Stimulated activated CD8-positive, alpha-beta memory T cell treated with anti-CD3 and anti-CD28 coated beads, Interleukin-7, amount 100 ng/mL, for 4 hours (primary cell): ENCODE data around the gene CLEC16A.
A peak's percentile ranks its signal among the peaks of the same experiment; 100 is the strongest.

ENCODE experiments used
- DNase-seq, 2 donors: peaks; one replicate each; pipeline ENCODE4 v3.0.0-alpha.2; 2020; ENCODE audit warnings: low read depth in 2 of 2

Gene CLEC16A

DNA sequence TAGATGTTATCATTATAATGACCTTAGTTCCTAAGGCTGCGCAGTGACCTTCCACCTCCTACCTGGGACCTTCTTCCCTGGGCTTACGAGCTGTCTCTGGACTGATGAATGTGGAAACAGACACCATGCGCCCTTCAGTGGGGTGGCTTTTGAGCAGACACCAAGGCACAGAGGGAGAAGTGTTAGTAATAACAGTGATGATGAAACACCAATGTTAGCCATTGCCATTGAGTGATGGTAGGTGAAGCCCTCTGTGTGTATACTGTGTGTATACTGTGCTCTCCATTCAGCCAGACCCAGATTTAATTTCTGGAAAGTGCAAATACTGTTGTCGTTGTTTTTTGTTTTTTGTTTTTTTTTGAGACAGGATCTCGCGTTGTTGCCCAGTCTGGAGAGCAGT lies 44.5 kb downstream of the CLEC16A start:
- no peak for DNase-seq

DNA sequence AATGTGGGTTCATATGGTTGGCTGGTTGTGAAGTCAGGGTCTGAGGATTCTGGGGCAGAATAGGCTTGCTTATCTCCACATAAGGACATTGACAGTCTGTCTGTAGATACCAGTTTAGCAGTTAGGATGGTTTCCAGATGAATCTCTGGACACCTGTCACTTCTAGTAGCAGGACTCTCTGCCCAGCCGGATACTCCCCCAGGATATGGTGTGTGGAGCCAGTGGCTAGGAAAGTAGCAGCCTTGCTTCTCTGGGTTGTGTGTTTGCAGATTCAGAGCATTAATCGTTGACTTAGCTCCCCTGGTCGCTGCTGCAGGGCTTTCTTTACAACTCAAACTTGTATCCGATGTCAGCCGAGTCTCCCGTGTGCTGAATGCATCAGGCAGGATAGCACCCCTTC lies 45.2 kb downstream of the CLEC16A start:
- DNase-seq: no peak

DNA sequence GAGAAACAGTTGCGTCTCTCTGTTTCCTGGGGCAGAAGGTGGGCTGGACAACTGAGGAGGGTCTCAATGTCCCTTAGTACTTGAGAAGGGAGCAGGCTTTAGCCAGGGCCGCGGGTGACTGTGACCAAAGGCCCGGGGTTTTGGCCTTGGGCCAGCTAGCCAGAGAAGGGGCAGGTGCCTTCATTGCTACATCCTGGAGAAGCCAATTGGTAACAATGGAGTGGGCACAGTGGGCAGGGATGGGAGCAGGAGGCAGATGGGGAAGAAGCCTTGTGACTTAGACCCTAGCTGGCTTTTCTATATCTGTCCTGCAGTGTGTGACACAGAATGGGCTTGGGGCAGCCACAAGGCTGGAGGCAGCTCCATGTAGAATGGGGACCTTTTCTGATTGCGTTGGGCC lies 46.0 kb downstream of the CLEC16A start:
- no peak for DNase-seq

DNA sequence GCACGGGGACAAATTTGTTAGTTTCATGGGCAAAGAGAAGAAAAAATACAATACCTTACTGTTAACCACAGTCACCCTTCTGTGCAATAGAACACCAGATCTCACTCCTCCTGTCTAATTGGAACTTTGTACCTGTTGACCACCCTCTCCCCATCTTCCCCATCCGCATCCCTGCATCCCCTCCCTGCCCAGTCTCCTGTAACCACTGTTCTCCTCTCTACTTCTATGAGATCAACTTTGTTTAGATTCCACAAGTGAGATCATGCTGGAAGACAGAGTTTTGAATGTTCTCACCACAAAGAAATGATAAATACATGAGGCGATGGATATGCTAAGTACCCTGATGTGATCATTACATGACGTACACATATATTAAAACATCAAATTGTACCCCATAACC lies 47.7 kb downstream of the CLEC16A start:
- DNase-seq: no peak

DNA sequence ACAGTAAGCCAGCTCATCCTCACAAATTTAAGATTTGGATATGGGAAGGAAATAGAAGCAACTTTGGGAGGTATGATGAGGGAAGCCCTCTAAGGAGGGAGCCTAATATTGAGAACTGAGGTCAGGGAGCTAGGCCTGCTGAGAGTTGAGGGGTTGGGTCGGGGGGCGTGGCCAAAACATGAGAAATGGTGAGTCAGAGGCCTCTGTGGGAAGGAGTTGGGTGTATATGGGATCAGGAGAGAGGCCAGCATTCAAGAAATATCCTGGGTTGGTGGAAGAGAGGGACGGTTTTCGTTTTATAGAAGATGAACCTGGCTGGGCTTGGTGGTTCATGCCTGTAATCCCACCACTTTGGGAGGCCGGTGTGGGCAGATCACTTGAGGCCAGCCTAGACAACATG lies 48.4 kb downstream of the CLEC16A start:
- peak in 1 of 2 donors; percentile 10 for DNase-seq

DNA sequence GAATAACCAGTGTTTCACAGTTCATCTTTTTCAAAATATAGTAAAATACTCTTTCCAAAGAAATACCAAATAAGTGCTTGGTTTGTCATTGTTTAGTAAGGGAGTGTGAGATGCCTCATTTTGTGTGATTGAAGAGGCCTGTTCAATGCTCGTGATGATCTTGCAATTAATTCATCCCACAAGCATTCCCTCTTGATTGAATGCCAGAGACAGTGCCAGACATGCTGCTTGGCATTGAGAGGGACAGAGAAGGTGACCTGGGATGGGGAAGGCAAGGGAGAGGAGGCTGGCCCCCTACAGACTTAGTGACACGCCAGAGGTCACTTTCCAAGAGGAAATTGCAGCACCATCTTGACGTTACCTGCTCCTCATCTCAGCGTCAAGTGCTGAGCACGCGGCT lies 49.3 kb downstream of the CLEC16A start:
- DNase-seq: no peak

DNA sequence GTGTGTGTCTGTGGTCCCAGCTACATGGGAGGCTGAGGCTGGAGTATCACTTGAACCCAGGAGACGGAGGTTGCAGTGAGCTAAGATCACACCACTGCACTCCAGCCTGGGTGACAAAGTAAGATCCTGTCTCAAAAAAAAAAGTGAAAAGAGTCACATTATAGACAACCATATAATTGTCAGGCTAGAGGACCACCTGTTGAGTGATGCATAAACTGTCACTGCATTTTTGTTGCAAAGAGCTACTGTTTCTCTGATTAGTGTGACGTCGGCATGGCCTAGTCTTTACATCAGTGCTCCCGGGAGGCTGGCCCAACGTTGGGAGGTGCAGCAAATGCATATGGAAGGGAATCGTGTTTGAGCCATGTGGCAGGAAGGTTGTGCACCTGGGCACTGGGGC lies 50.2 kb downstream of the CLEC16A start:
- DNase-seq: no peak

DNA sequence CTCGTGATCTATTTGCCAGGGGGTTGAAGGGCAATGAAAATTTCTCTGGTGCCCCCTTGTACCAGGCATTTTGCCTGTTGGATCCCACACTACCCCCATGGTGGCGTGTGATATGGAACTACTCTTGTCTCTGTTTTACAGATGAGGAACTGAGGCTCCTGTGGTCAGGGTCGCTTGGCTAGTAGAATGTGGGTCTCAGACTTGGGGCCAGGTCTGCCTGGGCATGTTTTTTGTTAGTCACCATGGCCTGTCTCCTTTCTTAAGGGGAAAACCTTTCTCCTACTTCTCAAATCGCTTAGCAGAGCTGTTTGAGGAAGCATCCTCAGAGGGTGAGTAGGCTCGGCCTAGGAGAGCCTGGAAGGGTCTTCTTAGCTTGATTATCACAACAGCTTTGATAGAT lies 51.2 kb downstream of the CLEC16A start:
- DNase-seq: no peak

DNA sequence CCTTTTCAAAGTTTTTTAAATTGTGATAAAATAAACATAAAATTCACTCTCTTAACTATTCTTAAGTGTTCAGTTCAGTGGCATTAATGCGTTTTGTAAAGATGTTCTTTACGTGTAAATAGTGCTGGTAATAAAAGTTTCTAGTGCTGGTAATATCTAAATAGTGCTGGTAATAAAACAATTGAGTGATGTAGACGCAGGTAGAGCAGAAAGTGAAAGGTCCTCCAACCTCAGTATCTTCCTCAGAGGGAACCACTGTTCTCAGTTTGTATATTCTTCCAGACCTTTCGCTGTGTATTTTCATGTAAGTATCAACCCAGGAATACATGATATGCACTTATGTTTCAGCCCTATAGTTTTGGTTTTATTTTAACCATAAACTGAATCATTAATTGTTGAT lies 53.1 kb downstream of the CLEC16A start:
- no peak for DNase-seq

DNA sequence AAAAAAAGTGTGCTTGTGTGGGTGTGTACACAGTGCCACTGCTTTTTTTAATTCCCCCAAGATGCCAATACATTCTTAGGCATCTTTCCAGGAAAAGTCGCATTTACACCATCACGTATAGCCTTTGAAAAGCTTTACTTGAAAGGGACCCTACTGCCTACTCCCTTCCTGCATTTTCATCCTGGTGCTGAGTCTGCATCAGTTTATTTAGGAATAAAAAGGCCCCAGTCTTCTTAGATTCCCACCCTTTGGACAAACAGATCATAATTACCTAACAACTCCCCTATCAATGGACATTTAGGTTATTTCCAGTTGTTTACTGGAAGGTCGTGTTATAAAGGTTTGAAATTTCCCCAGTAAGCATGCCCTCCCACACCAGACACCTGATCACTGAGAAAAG lies 54.9 kb downstream of the CLEC16A start:
- no peak for DNase-seq

DNA sequence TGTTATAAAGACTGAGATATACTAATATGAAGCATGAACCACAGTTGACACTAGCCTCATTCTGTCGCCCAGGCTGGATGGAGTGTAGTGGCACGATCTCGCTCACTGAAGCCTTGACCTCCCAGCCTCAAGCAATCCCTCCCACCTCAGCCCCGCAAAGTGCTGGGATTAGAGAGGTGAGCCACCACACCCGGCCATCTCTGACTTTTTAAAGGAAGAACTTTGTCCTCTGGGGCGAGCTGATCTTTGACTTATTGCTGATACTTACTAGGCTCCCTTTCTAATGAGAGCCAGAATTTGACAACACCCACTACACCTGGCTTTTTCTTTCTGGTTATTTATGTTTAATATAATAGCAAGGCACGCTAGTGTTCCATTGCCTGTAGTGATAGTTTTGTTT lies 57.2 kb downstream of the CLEC16A start:
- DNase-seq: no peak

DNA sequence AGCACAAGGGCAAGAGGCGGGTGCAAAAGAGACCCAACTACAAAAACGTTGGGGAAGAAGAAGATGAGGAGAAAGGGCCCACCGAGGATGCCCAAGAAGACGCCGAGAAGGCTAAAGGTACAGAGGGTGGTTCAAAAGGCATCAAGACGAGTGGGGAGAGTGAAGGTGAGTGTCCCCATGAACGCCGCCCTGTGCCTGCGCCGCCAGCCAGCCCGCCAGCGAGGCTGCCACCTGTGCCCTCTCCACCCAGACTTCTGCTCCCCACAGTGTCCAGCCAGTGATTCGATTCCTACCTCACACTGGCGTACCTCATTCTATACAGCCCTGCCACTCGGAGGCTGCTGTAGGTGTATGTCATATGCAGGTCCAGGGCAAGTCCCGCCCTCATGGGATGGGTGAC lies 58.8 kb downstream of the CLEC16A start:
- no peak for DNase-seq

DNA sequence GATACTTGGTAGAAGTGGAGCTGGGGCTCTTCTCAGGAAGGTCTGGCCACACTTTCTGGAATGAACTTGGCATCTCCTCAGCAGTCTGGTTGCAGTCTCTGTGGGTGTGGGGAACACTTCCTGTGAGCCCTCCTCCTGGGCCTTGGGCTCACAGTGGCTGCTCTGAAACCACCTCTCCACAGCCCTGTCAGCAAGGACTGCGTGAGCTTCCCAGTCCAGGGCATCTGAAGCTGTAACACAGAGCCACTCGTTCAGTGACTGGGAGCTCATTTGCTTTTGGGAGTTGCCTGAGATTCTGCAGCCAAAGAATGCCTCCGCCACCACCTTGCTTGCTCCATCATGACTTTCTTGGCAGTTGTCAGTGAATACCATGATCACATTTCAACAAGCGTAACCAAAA lies 60.0 kb downstream of the CLEC16A start:
- no peak for DNase-seq

DNA sequence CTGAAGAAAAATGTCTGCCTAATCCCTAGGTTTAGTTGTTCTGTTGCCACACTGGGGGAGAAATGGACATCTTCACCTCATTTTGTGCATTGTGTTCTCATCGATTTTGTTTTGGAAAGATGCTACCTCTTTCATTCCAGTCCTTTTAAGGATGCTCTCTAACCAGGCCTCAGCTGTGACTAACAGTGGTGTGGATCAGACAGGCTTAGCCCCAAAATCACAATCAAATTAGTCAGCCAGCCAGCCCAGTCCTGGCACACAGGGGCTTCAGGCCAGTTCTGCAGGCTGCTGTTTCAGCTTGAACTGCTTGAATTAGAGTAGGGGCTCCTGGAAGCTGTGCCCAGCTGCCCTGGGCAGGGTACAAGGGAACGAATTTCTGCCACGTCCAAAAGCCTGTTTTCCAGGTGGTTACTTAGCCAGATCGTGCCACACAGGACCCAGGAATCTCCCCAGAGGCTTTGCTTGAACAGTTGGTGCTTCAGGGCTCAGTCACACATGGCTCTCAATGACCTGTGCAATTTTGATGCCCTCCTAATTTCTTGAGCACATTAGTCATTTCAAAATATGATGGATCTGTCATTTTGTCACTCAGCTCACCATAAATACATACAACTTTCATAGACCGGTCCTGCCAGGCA lies 60.7 kb downstream of the CLEC16A start:
- no peak for DNase-seq

DNA sequence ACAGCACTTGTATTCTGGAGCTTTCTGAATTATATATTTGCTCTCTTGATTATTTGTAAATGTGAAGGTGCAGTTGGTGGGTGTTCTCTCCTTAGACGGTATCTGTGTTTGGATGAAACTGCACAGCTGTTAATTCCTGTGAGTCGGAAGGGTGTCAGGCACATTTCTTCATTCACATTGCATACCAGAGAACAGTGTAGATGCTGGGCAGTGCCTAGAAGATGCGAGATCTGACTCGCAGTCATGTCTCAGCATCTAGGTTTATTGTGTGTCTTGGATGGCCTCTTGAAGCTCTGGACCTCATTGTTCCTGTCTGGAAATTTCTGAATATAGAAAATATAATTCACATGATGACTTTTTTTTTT lies 61.2 kb downstream of the CLEC16A start:
- DNase-seq: no peak

DNA sequence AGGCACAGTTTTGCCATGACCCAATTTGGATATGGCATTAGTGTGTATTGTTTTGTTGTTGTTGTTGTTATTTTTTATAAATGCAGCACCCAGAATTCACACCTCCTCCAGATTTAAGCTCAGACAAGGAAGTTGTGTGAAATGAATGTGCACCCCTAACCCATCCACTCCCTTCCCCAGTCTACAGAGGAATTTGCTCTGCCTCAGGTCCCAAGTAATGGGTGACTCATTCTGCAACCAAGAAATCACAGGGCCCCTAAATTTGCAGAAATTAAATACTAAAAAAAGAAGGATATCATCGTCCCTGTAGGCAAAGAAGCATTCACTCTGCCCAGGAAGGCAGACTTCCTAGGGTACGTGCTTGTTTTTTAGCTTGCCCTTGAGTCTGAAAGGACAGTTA lies 62.3 kb downstream of the CLEC16A start:
- no peak for DNase-seq

DNA sequence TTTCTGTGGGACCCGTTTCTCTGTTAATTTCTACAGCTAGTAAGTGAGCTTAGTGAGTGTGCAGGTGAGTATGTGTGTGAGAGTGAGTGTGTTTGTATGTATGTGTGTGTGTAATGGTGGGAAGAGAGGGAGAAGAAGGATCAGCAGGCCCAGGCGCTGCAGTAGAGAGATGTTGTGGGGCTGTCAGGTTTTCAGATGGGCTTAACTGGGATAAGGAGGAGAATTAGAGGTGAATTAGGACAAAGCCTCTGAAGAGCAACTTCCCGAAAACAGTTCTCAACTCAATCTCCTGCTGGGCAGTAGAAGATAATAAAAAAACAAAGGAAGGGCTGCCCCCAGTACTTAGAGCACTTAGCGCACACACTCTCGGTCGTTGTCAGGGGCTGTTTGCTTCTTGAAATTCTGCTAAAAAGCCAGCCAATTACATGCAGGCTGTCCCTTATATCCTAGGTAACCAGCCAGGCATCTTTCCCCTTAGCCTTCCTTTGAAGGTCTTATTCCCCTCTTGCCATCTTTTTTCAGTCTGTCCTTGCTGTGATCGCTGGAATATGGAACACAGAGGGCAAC lies 63.4 kb downstream of the CLEC16A start:
- DNase-seq: no peak

DNA sequence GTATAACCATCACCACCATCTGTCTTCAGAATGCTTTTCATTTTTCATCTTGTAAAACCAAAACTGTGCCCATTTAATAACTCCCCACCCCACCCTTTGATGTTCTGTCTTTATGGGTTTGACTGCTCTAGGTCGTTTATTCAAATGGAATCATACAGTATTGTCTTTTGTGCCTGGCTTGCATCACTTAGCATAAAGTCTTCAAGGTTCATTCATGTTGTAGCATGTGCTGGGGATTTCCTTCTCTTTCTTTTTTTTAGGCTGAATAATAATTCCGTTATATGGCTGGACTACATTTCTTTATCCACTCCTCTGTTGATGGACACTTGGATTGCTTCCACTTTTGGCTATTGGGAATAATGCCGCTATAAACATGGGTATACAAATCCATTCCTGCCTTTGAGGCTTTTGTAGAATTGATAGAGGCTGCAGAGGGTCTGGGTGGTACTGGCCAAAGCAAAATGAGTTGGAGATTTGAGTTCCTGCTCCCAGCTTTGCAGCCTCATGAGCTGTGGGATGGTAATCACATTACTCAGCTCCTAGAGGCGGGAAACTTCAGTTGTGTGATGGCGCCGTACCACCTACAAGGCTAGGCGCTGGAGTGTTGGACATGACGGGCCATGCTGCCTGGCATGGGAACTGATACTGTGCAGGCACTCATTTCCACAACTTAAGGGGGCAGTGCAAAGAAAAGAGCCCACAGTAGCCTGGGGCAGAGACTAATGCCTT lies 64.8 kb downstream of the CLEC16A start:
- DNase-seq: no peak

DNA sequence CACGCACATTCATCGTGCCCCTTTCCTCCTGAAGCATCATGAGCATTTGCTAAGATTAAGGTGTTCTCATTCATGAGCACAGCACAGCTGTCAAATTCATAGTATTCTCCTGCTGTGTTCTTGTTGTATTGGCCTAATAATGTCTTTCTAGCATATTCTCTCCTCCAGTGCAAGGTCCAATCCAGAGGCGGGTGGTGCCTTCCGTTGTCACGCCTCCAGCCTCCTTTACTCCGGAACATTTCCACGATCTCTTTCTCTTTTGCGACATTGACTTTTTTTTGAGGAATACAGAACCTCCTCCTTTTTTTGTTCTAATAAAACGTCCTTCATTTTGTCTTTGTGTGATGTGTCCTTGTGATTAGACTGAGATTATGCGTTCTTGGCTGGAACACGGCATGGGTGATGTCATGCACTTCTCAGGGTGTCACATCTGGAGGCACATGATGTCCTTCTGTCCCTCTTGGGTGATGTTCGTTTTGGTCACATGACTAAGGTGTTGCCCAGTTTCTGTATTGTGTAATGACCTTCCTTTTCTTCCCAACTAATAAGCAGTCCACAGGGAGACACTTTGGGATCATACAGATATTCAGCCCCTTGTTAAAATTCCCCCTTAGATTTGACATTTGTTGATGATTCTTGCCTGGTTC lies 66.3 kb downstream of the CLEC16A start:
- no peak for DNase-seq

DNA sequence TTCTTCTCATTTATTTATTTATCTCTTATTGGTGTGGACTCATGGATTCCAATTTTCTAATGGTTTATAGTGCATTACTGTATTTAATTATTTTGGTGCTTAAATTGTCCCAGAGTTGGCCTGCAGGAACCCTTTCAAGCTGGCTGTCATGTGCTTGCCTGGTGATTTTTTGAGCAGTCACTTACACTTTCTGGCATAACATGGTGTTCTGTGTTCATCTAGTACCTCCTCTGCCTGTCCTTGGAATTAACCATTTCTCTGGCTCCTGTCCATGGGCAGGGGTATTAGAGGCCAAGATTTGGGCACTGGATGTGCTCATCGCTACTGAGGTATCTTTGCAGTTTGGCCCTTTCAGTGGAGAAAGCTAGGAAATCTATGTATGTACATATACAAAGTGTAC lies 67.0 kb downstream of the CLEC16A start:
- no peak for DNase-seq

DNA sequence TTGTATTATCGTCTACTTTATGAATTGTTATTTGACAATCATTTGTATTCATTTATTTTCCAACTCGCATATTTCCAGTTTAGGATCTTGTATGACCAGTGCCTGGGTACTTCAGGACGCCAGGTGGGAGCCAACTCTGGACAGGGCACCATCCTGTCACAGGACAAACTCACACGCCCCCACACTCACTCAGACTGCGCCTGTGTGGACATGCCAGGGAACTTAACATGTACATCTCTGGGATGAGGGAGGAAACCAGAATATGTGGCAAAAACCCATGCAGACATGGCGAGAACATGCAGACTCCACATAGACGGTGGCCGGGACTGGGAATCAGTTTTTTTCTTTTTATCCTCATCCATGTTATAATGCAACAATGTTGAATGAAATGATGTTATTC lies 68.5 kb downstream of the CLEC16A start:
- no peak for DNase-seq

DNA sequence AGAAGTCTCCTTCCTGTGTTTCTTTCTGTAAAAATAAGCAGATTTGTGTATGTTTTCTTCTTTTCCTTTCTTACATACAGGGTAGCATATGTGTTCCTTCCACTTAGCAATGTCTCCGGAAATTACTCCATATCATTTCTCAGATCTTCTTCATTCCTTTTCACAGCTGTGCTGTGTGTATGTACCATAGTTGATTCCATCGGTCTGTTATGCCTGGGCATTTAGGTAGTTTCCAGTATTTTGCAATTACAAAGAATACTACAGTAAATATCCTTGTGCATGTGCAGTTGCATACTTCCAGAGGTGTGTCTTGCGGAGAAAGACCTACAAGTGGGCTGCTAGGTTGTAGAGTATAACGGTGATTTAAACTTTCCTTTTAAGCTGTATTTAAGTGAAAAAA lies 69.8 kb downstream of the CLEC16A start:
- no peak for DNase-seq

DNA sequence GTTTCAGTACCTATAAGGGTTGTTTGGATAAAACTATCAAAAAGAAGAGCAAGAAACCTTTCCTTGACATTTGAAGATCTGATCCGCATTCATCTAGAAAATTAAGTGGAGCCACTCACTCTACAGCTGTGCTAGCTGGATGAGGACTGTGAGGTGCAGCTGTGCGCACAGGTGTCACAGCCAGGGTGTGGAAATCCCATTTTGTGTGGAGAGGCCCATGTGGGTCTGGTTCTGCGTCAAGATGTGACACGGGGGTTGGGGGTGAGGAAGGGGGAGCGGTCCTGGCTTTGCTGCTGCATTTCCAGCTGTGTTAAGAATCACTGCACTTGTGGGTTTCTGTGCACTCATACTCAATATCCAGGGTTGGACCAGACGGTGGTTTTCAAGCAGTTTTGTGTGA lies 70.7 kb downstream of the CLEC16A start:
- no peak for DNase-seq
